HG03460 (cell line): Measurements from ENCODE around the gene SOCS1.

Source experiments
- ATAC-seq: cut with Tn5 transposase; IDR thresholded peaks from one replicate; pipeline ENCODE4 v1.9.1; 2021; ENCODE audit not compliant: unreplicated experiment

SOCS1 gene

GRCh38 chr16:11289202-11289601, 33.2 kb upstream of the SOCS1 start:
- ATAC-seq = no peak

GRCh38 chr16:11285842-11286241, 29.8 kb upstream of the SOCS1 start:
- no peak for ATAC-seq

GRCh38 chr16:11283820-11284248, 27.8 kb upstream of the SOCS1 start:
- ATAC-seq = no peak

GRCh38 chr16:11280616-11281522, 24.9 kb upstream of the SOCS1 start, which contains the start of gene PRM1:
Gene PRM1, minus strand, starts transcription at chr16:11281330. Its CDS starts 92 bp downstream, at chr16:11281238.
- ATAC-seq = no peak

DNA sequence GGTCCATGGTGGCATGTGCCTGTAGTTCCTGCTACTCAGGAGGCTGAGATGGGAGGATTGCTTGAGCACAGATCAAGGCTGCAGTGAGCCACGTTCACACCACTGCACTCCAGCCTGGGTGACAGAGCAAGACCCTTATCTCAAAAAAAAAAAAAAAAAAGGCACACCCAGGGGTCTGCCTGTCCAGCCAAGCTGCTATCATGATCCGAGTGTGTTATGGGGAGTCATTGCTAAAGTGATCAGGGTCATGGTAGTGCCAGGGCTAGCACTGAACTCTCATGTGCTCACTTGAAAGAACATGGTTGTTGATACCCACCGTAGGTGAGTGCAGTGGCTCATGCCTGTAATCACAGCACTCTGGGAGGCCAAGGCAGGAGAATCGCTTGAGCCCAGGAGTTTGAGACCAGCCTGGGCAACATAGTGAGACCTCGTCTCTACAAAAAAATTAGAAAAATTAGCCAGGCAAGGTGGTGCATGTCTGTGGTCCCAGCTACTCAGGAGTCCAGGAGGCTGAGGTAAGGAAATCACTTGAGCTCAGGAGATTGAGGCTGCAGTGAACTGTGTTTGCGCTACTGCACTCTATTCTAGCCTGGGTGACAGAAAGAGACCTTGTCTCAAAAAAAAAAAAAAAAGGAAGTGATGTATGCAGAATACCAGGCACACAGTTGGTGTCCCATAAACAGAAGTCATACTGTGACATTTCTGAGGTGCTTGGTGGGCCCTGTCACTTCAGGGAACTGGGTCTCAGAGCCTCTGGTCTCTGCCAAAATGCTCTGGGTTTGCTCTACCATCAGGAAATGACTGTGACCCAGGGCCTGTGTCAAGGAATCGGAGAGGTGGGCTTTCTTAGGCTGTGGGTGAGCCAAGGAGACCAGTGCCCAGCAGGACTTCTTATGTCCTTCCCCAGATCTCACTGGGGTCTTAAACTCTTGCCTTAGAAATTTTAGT, 23.0 kb upstream of the SOCS1 start:
- ATAC-seq = no peak

DNA sequence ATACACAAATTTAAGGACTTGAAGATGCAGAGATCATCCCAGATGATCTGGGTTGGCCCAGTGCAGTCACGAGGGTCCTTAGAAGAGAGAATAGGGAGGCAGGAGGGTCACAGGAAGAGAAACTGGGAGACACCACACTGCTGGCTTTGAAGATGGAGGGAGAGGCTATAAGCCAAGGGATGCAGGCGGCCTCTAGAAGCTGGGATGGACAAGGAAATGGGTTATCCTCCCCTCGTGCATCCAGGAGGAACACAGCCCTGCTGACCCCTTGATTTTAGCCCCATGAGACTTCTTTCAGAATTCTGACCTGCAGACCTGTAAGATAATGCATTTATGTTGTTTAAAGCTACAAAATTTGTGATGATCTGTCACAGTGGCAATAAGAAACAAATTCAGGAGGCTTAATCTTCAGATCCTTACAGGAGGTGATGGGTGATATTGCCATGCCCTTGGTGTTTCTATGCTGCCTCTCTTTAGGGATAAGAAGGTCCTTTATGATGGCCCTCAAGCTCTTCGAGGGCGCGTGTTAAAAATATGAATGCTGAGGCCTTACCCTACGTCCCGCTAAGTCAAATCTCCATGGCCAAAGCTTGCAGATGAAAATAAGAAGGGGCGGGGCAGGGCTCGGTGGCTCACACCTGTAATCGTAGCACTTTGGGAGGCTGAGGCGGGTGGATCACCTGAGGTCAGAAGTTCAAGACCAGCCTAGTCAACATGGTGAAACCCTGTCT, 21.8 kb upstream of the SOCS1 start:
- ATAC-seq = no peak

GRCh38 chr16:11276896-11277593, 21.0 kb upstream of the SOCS1 start:
- no peak for ATAC-seq

GRCh38 chr16:11276143-11276895, 20.3 kb upstream of the SOCS1 start, which contains the start of gene PRM2:
Gene PRM2, minus strand, starts transcription at chr16:11276480. Its CDS starts 110 bp downstream, at chr16:11276370.
- ATAC-seq = no peak

- no peak for ATAC-seq
Observed at GRCh38 chr16:11274964-11275363, 19.0 kb upstream of the SOCS1 start.

- ATAC-seq = no peak
Observed at GRCh38 chr16:11273721-11274324, 17.8 kb upstream of the SOCS1 start.

DNA sequence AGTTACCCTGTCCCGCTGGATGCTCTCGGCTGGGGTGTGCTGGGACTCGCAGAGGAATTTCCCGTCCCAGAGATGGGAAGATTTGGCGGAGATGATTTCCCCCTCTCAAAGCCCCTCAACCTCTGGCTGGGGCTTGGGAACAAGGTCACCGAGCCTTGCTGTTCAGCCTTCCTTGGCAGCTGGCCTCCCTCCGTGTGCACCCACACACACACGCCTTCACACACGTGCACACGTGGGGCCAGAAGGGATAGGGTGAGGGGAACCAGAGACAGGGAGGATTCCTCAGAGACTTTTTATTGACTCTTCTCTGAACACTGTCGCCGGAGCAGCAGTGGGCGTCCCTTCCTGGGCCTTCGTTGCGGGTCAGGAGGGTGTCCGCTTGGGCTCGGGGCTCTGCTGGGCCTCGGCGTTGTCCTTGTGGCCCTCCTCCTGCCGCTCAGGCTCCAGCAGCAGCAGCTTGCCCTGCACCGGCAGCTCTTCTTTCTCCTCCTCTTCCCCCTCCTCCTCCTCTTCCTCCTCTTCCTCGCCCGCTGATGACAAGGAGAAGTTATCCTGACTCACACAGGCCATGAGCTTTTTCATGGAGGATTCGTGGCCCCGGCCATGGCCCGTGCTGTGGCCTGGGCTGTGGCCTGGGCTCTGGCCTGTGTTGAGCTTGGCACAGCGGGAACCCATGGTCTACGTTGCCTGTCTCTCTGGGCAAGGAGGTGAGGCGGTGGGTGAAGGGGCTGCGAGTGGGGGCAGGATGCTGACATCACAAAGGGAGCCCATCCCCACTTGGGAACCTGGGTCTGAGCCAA, 17.1 kb upstream of the SOCS1 start, which contains the start of gene PRM3:
Gene PRM3, minus strand, starts transcription at position 709 of the 800 bp plus-strand sequence. Its CDS starts 34 bp downstream, at position 675.
- no peak for ATAC-seq

DNA sequence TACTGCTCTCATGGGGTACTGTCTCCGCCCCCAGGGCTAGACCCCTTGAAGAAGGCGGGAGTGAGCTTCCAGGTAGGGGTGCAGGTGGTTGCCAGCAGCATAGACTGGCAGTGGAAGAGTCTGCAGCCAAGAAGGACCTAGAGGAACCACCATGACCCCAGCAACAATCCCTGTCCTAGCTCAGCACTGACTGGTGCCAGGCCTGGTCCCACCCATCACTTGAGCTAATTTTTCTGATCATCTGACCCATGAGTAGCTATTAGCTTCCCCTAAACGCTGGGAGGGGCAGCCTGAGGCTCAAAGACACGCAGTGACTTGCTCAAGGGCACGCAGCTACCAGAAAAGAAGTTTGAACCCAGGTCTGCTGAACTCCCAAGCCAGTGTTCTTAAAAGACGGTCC, 16.5 kb upstream of the SOCS1 start:
- ATAC-seq = no peak

- ATAC-seq = no peak
Observed at GRCh38 chr16:11271610-11272009, 15.6 kb upstream of the SOCS1 start.

DNA sequence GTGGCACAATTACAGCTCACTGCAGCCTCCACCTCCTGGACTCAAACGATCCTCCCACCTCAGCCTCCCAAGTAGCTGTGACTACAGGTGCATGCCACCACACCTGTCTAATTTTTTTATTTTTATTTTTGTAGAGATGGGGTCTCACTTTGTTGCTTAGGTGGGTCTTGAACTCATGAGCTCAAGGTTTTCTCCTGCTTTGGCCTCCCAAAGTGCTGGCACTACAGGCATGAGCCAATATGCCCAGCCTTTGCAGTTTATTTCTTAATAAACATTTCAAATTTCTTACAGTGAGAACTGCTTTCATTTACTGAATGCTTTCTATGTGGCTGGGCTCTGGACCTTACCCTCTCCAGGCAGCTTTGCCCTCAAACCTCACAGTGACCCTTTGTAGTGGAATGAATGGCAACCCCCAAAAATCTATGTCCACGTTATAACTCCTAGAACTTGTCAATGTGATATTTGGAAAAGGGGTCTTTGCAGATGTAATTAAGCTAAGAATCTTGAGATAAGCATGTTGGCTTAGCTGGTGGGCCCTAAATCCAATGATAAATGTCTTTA, 14.7 kb upstream of the SOCS1 start:
- no peak for ATAC-seq

- ATAC-seq = no peak
Observed at GRCh38 chr16:11268921-11269375, 12.9 kb upstream of the SOCS1 start, which contains the start of gene TNP2. Gene TNP2, minus strand, starts transcription at chr16:11269325. Its CDS starts 63 bp downstream, at chr16:11269262.

DNA sequence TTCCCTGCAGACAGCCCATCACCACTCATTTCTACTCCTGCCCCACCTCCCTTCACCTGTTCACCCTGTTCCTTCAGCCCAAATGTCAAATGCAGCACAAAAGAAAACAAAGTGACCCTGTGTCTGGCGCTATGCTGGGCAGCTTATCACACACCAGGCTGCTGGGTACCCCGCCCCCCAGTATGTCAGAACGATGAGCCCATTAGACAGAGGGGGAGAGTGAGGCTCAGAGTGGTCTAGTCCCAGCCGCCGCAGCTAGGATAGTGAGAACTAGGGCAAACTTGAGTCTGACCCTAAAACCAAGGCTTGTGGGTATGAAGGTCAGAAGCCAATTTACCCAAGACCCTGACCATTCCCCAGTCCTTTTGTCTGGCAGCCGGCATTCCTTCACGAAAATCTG, 9.1 kb upstream of the SOCS1 start:
- ATAC-seq = no peak

- ATAC-seq = no peak
Observed at GRCh38 chr16:11264155-11264832, 8.3 kb upstream of the SOCS1 start.
